Inflammatory macrophage treated with lipopolysaccharide for 1 hour (primary cell): ENCODE data around the gene SRPX2.
A peak's percentile ranks its signal among the peaks of the same experiment; 100 is the strongest.

Experiments used
- DNase-seq, 2 donors: peaks; one replicate each; pipeline ENCODE4 v3.0.0-alpha.2; 2020 to 2022

The SRPX2 gene, protein sequence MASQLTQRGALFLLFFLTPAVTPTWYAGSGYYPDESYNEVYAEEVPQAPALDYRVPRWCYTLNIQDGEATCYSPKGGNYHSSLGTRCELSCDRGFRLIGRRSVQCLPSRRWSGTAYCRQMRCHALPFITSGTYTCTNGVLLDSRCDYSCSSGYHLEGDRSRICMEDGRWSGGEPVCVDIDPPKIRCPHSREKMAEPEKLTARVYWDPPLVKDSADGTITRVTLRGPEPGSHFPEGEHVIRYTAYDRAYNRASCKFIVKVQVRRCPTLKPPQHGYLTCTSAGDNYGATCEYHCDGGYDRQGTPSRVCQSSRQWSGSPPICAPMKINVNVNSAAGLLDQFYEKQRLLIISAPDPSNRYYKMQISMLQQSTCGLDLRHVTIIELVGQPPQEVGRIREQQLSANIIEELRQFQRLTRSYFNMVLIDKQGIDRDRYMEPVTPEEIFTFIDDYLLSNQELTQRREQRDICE

GRCh38 chrX:100643956-100644860, at the start of gene SRPX2:
Gene SRPX2, plus strand, starts transcription at chrX:100644199. Its CDS starts 2,124 bp downstream, at chrX:100646323.
- DNase-seq, result peak; percentile 59 to 77

GRCh38 chrX:100596601-100597000, 47.4 kb upstream of the SRPX2 start:
- DNase-seq, result no peak

DNA sequence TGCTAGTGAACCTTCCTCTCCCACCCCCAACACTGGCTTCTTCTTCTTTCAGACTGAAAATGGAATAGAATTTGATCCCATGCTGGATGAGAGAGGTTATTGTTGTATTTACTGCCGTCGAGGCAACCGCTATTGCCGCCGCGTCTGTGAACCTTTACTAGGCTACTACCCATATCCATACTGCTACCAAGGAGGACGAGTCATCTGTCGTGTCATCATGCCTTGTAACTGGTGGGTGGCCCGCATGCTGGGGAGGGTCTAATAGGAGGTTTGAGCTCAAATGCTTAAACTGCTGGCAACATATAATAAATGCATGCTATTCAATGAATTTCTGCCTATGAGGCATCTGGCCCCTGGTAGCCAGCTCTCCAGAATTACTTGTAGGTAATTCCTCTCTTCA, 44.5 kb upstream of the SRPX2 start:
- no peak for DNase-seq

DNA sequence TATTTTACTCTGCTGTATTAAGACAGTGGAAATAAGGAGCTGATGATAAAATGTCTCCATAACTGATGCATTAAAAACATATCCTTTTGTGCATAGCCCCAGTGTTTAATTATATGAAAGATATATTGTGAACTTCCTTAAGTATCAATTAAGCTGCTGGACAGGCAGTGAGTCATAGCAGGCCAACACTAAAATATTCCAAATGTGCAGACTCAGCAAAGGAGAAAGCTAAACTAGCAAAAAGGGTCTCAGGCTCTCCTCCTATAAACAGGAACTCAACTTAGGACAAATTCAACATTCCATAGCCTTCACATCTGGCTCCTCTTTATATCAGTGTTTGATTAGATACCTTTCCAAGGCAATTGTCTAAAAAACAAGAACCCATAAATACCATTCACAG, 43.7 kb upstream of the SRPX2 start:
- DNase-seq, result no peak

GRCh38 chrX:100600758-100601157, 43.2 kb upstream of the SRPX2 start:
- no peak for DNase-seq

- DNase-seq, result peak; percentile 3 to 16
Observed at GRCh38 chrX:100606753-100607152, 37.2 kb upstream of the SRPX2 start.

DNA sequence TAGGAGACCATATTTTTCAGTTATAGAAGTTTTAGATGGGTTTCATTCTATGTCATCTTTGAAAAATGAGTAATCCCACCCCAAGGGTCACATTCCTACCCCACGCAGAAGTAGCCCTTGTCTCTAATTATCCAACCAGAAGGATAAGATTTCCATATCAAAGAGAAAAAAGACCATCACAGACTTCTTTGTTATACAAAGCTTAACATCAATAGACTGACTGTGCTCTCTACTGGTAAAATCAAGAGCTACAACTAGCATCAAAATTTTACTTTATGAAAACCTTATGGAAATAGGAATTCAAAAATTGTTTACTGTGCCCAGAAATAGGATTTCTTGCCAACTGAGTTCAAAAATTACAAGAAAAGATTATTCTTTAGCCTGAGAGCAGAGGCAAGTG, 34.4 kb upstream of the SRPX2 start:
- DNase-seq, result no peak

DNA sequence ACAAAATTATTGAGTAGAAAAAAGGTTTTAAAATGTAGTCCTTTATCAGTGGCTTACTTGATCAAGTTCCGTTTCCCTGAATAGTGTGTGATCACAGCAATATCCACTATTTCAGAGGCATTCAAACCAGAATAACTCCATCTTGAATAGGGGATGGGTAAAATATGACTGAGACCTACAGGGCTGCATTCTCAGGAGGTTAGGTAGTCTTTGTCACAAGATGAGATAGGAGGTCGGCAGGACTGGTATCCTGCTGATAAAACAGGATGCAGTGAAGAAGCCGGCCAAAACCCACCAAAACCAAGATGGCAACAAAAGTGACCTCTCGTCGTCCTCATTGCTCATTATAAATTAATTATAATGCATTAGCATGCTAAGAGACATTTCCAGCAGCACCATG, 32.0 kb upstream of the SRPX2 start:
- DNase-seq, result no peak

GRCh38 chrX:100615005-100615404, 29.0 kb upstream of the SRPX2 start:
- DNase-seq, result peak; percentile 2 to 21

GRCh38 chrX:100623001-100623400, 21.0 kb upstream of the SRPX2 start:
- no peak for DNase-seq

DNA sequence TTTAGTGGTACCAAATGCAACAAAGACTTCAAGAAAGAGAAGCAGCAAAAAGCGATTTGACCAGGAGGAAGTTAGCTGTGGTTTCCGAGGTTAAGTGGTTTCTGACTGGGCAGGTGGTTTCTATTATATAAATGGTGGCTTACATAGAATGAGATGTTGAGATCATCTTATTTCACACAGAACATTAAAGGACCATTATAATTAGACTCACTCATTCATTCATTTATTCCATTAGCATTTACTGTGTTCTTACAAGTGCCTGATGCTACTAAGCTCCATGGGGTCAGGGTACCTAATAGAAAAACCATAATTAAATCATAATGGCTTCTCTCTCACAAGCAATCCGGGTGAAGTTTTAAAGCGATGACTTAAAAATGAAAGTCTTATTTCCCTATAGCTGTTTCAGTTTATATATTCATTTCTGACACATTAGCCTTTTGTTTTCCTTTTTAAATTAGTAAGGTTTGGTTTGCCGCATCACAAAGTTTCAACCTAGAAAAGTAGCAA, 18.0 kb upstream of the SRPX2 start:
- no peak for DNase-seq

GRCh38 chrX:100635040-100635439, 9.0 kb upstream of the SRPX2 start:
- DNase-seq, result no peak

DNA sequence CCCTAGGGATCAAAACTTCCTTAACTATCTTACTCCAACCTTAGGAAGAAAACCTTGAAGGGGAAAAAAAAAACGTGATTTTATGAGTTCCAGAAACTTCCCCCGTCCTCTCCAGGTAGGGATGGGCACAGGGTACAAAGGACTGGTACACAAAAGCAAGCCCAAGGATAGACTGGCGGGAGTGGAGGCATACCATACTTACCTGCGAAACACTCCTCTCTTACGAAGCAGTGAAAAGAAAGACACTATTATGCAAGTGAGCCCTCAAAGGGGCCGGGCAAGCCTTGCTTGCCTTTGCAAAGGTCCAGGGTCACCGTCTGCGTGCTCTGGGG, 8.0 kb upstream of the SRPX2 start:
- no peak for DNase-seq

DNA sequence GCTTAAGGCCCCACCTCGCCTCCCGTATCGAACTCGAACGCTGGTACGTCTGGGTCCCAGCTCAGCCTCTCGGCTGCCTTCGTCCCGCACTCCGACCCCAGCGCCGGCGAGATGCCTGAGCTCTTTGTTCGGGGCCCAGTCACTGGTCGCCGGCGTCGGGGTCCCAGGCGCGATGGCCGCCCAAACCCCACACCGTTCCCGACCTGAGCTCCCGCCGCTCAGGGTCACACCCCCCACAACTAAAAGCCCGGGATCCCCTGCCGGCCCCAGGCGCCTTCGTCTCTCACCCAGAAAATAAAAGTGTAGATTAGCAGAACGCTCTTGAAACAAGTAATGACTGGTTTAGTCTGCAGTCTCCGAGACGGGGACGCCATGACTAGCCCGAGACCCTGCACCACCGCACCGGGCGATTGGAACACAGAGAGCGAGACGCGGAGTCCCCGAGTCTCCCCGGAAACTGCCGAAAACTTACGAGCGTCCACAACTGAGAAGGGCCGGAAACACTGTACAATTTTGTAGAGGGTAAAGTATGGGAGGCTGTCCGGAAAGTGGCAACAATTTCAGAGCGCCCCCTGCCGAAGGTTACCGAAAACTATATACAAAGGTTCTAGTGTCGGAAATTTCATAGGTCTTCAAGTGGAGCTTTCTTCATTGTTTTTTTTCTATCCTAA, 7.5 kb upstream of the SRPX2 start, which contains the start of gene TSPAN6:
Gene TSPAN6 (minus strand): TSS at position 486 of the 671 bp plus-strand sequence. CDS start 112 bp downstream, at position 374.
- DNase-seq, result peak; percentile 35 to 66

DNA sequence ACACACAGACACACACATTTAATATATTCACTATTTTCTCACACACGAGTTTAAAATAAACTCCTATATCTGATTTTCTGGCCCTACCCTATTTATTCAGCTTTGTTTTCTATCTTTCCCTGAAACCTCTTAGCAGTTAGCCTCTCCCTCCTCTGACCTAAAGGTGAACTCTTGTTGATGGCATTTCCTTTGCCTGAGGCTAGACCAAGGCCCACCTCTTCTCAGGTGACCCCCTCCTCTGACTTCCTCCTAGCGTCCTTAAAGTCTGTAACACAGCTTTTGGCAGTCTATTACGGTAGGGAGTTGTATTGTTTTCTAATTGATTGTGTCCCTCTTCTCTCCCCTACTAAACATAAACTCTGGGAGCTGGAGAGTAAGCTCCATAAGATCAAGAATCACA, 1.7 kb upstream of the SRPX2 start:
- no peak for DNase-seq

- no peak for DNase-seq
Observed at GRCh38 chrX:100643212-100643611, 787 bp upstream of the SRPX2 start.

DNA sequence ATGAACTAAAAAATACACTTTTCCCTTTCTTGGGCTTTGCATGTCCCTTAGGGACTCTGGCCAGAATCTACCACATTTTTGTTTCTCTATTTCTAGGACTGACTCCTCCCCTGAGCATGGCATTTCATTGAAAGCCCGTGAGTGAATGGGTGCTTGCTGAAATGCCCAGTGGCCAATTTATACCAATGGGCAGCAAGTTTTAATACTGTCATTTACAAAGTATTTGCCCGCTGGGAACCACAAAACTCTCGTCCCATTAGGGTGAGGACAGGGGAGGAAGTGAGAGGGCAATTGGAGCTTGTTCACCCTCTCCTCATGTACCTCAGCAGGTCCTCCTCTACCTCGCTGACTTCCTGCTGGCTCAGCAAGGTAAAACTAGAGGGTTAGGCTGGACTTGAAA, 1.1 kb downstream of the SRPX2 start:
- DNase-seq, result no peak

GRCh38 chrX:100647095-100647494, 3.1 kb downstream of the SRPX2 start:
- DNase-seq, result no peak

DNA sequence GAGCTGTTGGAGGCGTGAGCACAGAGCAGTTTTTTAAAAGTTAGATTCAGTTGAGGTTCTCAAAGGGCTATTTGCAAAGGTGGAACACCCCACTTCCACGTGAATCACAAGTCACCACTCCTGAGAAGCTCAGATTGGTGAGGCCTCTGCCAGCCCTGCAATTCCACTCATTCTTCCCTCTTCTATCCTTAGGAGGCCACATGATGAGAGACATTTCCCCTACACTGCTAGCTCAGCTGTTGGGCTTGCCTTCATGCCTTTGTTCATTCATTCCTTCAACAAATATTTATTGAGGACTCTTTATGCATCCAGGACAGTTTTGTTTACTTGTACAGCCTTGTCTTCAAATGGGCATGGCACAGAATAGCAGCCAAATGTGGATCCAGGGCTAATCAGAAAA, 3.7 kb downstream of the SRPX2 start:
- no peak for DNase-seq

DNA sequence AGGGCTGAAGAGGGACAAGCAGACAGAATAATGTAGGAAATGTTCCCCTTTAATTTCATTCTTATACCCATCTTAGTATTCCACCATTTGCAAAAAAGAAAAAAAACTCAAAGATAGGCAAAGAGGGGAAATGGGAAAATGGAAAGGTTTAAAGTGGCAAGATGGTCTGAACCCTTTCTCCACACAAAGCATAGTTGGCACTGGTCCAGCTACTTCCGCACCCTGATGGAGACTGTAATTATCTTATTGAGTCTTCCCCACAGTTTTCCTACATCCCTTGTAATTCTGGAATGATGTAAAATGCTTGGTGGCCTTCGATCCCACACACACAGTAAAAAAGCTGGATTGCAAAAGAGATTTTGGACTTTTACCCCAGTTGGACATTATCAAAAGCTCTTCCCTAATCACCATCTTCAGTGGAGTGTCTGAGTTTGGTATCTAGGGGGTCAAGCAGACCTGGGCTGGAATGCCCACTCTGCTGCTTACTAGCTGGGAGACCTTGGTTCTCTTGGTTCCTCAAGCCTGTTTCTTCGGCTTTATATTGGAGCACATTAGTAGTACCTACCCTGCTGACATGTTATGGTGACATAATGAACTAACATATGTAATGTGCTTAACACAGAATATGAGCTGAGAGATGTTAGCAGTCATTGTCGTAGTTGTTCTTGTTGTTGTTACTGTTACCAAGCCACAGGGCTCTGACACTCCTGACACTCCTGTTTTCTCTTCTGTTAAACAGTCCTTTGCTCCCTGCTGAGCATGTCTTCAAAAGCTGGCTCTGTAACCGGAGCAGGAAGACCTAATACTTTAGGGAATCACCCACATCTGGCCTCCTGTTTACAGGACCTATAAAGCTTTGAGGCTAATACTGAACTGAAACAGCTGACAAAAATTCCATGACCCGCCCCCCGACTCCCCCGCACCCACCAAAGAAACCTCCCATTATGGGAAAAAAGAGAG, 4.7 kb downstream of the SRPX2 start:
- DNase-seq, result no peak

DNA sequence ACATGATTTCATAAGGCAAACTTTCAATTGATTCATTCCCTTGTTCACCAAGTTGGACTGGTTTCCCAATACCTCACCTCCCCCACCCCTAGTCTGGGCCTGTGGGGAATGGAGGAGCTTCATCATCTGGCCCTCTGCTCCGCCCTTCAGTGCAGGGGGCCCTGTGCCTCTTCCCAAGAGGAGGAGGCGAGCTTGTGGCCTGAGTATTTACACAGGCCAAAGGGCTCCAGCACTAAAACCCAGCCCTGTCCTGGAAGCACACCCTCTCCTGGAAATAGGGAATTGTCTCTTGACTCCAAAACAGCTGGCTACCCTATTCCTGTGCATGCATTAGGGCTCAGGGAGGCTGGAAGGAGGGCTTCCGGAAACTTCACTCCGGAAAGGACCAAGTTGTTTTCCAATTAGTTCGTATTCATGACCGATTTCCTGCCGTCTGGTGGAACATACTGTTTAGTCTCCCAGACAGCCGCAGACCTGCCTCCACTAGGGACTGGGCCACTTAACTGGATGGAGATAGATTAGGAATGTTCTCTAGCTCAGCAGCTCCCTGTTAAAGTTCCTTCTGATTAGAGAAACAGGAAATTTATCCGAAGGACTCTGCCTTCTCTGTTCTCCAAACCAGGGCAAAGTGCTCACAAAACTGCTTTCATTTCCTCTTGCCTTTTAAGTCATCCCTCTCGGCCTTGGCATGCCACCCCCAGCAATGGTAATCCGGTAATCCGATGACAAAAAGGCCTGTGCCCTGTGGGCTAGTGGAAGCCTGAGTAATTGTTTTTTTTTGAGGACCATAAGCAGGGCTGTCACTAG, 5.8 kb downstream of the SRPX2 start:
- peak; percentile 49 to 67 for DNase-seq
